OCI-LY7 (cell line): Measurements from ENCODE around the gene CDH19. TPM values are rescaled to one million over a fixed set of nuclear protein-coding genes. Genes with fewer than 3 reads are reported as not detected.

ENCODE experiments used
- BruUV-seq: library from RNA; stranded (reverse); fragments of 400-500 nt; replicated peaks from 2 replicates; lab custom pipeline; 2021; lab: Mats Ljungman, UMichigan
- CTCF ChIA-PET: fragments of 300-600 bp; sonication (Branson Sonifier 250); formaldehyde crosslinking; loops from one replicate; lab custom pipeline; 2022; ENCODE audit warnings: antibody characterized with exemption; ENCODE audit not compliant: unreplicated experiment; lab: Charles Lee
- POLR2A ChIA-PET: fragments of 300-600 bp; sonication (Branson Sonifier 250); formaldehyde crosslinking; loops from one replicate; lab custom pipeline; 2022; ENCODE audit warnings: antibody characterized with exemption; lab: Charles Lee
- DNase-seq: peaks from one replicate; pipeline ENCODE4 v3.0.0-alpha.2; 2015; ENCODE audit warnings: low spot score
- H2AFZ ChIP-seq: fragments of 200-600 bp; sonication (generic), shearing (Covaris generic); 2 replicates; pipeline ENCODE4 v1.6.1; 2014; ENCODE audit warnings: mild to moderate bottlenecking, antibody characterized with exemption, low read length, moderate library complexity
- H3K27ac ChIP-seq: fragments of 200-600 bp; sonication (generic); 2 replicates; pipeline ENCODE4 v1.5.1; 2014; ENCODE audit warnings: mixed run types, low read depth, mild to moderate bottlenecking, moderate library complexity, low read length, inconsistent platforms; ENCODE audit not compliant: poor library complexity, severe bottlenecking
- H3K36me3 ChIP-seq: fragments of 200-600 bp; sonication (generic); 2 replicates; pipeline ENCODE4 v1.6.1; 2014; ENCODE audit warnings: mild to moderate bottlenecking, antibody characterized with exemption, low read length, moderate library complexity, mixed read lengths; ENCODE audit not compliant: insufficient read depth
- H3K4me1 ChIP-seq: fragments of 200-600 bp; sonication (generic); 2 replicates; pipeline ENCODE4 v1.5.1; 2014; ENCODE audit warnings: mild to moderate bottlenecking, low read length; ENCODE audit not compliant: insufficient read depth, poor library complexity, severe bottlenecking
- H3K4me2 ChIP-seq: fragments of 200-600 bp; sonication (generic); 2 replicates; pipeline ENCODE4 v1.6.1; 2014; ENCODE audit warnings: mild to moderate bottlenecking, low read length
- H3K4me3 ChIP-seq: fragments of 200-600 bp; sonication (generic); 2 replicates; pipeline ENCODE4 v1.5.1; 2014; ENCODE audit warnings: mild to moderate bottlenecking, low read depth, low read length; ENCODE audit not compliant: poor library complexity, severe bottlenecking
- H3K79me2 ChIP-seq: fragments of 200-600 bp; sonication (generic); 2 replicates; pipeline ENCODE4 v1.6.1; 2016; ENCODE audit warnings: low read depth, mild to moderate bottlenecking, low read length, moderate library complexity, mixed read lengths; ENCODE audit not compliant: insufficient read depth
- H3K9me2 ChIP-seq: fragments of 200-600 bp; sonication (generic); 2 replicates; pipeline ENCODE4 v1.6.1; 2016; ENCODE audit warnings: mild to moderate bottlenecking, low read length, mixed read lengths; ENCODE audit not compliant: insufficient read depth
- H3K9me3 ChIP-seq: fragments of 200-600 bp; sonication (generic); 2 replicates; pipeline ENCODE4 v1.6.1; 2014; ENCODE audit warnings: mild to moderate bottlenecking, mixed run types, low read length, mixed read lengths
- H4K20me1 ChIP-seq: fragments of 200-600 bp; sonication (generic); 2 replicates; pipeline ENCODE4 v1.6.1; 2014; ENCODE audit warnings: mild to moderate bottlenecking, antibody characterized with exemption, low read length, moderate library complexity, mixed read lengths; ENCODE audit not compliant: insufficient read depth
- EZH2phosphoT487 ChIP-seq: fragments of 200-600 bp; sonication (generic); IDR thresholded peaks from 2 replicates; pipeline ENCODE4 v1.6.1; 2018; ENCODE audit warnings: low read depth, borderline replicate concordance, mild to moderate bottlenecking, mixed run types, antibody characterized with exemption, low read length, moderate library complexity, mixed read lengths
- intact Hi-C: fragments of 100-400 bp; cut with micrococcal nuclease; formaldehyde crosslinking; loops from one replicate; pipeline ENCODE4 v1.10.0; 2022; ENCODE audit not compliant: unreplicated experiment
- total RNA-seq, 2 experiments: library from RNA; depleted of rRNA in 1 of 2; stranded (reverse); fragments of >200 nt in 1 of 2; shearing (Covaris generic) in 1 of 2; gene quantifications; 2 replicates each; pipeline ENCODE4 v1.2.3, GENCODE V29; 2014 to 2022
- TF ChIP-seq, protein P1 (sequence below): fragments of 200-600 bp; sonication (generic); conservative IDR thresholded peaks from 2 replicates; pipeline ENCODE4 v1.5.1; 2014; ENCODE audit warnings: mild to moderate bottlenecking, antibody characterized with exemption, low read length, moderate library complexity, mixed read lengths

CDH19 gene
- total RNA-seq, 2 experiments from 2014 or later: not detected

- TF ChIP-seq, protein P1, sequence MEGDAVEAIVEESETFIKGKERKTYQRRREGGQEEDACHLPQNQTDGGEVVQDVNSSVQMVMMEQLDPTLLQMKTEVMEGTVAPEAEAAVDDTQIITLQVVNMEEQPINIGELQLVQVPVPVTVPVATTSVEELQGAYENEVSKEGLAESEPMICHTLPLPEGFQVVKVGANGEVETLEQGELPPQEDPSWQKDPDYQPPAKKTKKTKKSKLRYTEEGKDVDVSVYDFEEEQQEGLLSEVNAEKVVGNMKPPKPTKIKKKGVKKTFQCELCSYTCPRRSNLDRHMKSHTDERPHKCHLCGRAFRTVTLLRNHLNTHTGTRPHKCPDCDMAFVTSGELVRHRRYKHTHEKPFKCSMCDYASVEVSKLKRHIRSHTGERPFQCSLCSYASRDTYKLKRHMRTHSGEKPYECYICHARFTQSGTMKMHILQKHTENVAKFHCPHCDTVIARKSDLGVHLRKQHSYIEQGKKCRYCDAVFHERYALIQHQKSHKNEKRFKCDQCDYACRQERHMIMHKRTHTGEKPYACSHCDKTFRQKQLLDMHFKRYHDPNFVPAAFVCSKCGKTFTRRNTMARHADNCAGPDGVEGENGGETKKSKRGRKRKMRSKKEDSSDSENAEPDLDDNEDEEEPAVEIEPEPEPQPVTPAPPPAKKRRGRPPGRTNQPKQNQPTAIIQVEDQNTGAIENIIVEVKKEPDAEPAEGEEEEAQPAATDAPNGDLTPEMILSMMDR: no peak
- TF ChIP-seq EZH2phosphoT487: no peak
- H2AFZ ChIP-seq: no peak overlapping the region
- intact Hi-C loops: no loop called here
Measured at GRCh38 chr18:66506178-66506577, 97.7 kb downstream of the CDH19 start.

GRCh38 chr18:66497351-66497750, 106.5 kb downstream of the CDH19 start:
- no peak overlapping the region for H3K4me2 ChIP-seq
- H3K4me3 ChIP-seq: no peak overlapping the region
- no peak overlapping the region for H3K27ac ChIP-seq
- ChIA-PET POLR2A (no interaction called here), CTCF (no interaction called here)
- H3K9me2 ChIP-seq: no peaks in the 10 kb centered on the region
- H4K20me1 ChIP-seq: no peaks in the 10 kb centered on the region
- H3K79me2 ChIP-seq: no peaks in the 10 kb centered on the region
- no TSS peak for BruUV-seq
- no peaks in the 10 kb centered on the region for H3K9me3 ChIP-seq
- H3K36me3 ChIP-seq: no peaks in the 10 kb centered on the region
- no peaks in the 10 kb centered on the region for H3K4me1 ChIP-seq
- no peak overlapping the region for H2AFZ ChIP-seq
- intact Hi-C loops: no loop called here
- TF ChIP-seq, protein P1: no peak
- no peak for TF ChIP-seq EZH2phosphoT487
- DNase-seq: no peak

More at GRCh38 chr18:66506178-66506577, 97.7 kb downstream of the CDH19 start:
- CTCF ChIA-PET: no interaction called here
- no TSS peak for BruUV-seq
- H3K79me2 ChIP-seq: no peaks in the 10 kb centered on the region
- H3K9me2 ChIP-seq: no peaks in the 10 kb centered on the region
- no peaks in the 10 kb centered on the region for H3K36me3 ChIP-seq
- H3K4me2 ChIP-seq: no peak overlapping the region
- H3K27ac ChIP-seq: no peak overlapping the region
- H3K9me3 ChIP-seq: no peaks in the 10 kb centered on the region
- no peaks in the 10 kb centered on the region for H4K20me1 ChIP-seq
- H3K4me1 ChIP-seq: no peaks in the 10 kb centered on the region
- H3K4me3 ChIP-seq: no peak overlapping the region
- POLR2A ChIA-PET: no interaction called here
- DNase-seq: no peak

GRCh38 chr18:66495844-66496243, 108.0 kb downstream of the CDH19 start:
- H3K27ac ChIP-seq: no peak overlapping the region
- H2AFZ ChIP-seq: no peak overlapping the region
- no peak overlapping the region for H3K4me3 ChIP-seq
- ChIA-PET POLR2A (no interaction called here), CTCF (no interaction called here)
- H3K9me3 ChIP-seq: no peaks in the 10 kb centered on the region
- H4K20me1 ChIP-seq: no peaks in the 10 kb centered on the region
- intact Hi-C loops: no loop called here
- DNase-seq: peak; percentile 1
- H3K79me2 ChIP-seq: no peaks in the 10 kb centered on the region
- BruUV-seq: no TSS peak
- TF ChIP-seq, protein P1: peak; percentile 42; the same call in 1 of the 2 replicates
- TF ChIP-seq EZH2phosphoT487: no peak
- H3K4me1 ChIP-seq: no peaks in the 10 kb centered on the region
- no peaks in the 10 kb centered on the region for H3K36me3 ChIP-seq
- H3K9me2 ChIP-seq: no peaks in the 10 kb centered on the region
- no peak overlapping the region for H3K4me2 ChIP-seq
